NCI-H226 (cell line): ENCODE data around the gene ALDH7A1.
A peak's percentile ranks its signal among the peaks of the same experiment; 100 is the strongest.
"Not testable (repeated sequence)": the region's sequence is repeated elsewhere in the genome, so short reads cannot be mapped to it uniquely, and the experiment has no call there.

Source experiments
- DNase-seq: peaks from one replicate; pipeline ENCODE4 v3.0.0-alpha.2; 2015

The ALDH7A1 gene

DNA sequence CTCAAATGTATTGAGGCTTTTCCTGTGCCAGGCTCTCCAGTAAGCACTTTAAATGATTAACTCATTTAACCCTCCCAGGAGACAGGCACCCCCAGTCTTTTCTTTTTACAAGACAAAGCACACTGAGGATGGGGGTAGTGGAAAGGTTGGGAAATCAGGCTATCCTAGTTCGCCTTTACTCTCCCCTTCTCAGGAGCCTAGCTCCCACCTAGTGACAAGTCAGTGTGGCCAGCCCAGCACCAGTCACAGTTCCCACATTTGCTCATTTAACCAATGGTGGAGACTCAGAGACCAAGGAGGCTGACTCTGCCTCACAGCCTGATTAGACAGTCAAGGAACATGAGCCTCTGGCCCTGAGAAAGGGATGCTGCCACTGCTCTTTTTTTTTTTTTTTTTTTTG lies 3.5 kb downstream of the ALDH7A1 start:
- DNase-seq: no peak

DNA sequence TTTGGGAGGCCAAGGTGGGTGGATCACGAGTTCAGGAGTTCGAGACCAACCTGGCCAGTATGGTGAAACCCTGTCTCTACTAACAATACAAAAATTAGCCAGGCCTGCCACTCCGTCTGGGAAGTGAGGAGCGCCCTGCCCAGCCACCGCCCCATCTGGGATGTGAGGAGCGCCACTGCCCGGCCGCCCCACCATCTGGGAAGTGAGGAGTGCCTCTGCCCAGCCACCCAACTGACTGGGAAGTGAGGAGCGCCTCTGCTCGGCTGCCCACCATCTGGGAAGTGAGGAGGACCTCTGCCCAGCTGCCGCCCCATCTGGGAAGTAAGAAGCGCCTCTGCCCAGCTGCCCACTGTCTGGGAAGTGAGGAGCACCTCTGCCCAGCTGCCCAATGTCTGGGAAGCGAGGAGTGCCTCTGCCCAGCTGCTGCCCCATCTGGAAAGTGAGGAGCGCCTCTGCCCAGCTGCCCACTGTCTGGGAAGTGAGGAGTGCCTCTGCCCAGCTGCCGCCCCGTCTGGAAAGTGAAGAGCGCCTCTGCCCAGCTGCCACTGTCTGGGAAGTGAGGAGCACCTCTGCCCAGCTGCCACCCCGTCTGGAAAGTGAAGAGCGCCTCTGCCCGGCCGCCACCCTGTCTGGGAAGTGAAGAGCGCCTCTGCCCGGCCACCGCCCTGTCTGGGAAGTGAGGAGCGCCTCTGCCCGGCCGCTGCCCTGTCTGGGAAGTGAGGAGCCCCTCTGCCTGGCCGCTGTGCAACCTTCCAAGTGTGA lies 5.3 kb downstream of the ALDH7A1 start:
- no peak for DNase-seq

DNA sequence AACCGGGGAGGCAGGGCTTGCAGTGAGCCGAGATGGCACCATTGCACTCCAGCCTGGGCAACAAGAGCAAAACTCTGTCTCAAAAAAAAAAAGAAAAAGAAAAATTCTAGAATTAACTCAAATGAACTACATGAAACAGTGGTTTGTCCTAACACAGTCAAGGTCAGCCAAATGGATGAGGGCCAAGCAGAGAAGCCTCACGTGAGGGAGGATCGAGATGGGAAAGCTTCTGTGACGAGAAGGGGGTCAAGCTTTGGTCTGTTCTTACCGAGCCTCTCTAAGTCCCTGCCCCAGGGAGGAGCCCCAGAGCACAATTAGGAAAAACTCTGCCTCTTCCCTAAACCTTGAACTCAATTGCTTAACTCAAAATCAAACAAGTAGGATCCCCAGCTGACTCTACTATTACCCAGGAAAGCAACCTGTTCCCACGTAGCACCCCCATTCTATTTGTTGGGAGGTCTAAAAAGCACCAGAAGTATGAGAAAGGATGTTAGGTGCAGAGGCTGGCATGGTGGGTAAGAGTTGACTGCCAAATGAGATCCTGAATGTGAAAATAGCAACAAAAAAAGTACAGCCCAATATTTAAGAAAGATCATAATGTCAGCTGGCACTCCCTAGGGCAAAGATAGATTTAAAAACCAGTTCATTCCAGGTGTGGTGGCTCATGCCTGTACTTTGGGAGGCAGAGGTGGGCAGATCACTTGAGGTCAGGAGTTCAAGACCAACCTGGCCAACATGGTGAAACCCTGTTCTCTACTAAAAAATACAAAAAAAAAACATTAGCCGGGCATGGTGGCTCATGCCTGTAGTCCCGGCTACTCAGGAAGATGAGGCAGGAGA lies 7.2 kb downstream of the ALDH7A1 start:
- DNase-seq: no peak

DNA sequence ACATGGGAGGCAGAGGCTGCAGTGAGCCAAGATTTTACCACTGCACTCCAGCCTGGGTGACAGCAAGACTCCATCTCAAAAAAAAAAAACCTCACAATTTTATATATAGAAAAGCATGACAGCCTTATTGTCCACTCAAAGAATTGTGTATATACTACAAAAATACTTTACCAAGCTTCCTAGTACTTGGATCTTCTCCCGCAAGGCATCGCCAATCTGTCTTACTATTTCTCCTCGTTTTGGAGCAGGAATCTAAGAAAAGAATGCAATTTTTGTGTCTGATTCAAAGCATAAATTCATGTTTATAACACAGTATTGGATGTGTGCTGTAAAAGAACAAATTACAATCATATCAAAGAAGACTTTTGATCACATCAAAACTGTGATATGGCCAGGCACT lies 11.3 kb downstream of the ALDH7A1 start:
- no peak for DNase-seq

DNA sequence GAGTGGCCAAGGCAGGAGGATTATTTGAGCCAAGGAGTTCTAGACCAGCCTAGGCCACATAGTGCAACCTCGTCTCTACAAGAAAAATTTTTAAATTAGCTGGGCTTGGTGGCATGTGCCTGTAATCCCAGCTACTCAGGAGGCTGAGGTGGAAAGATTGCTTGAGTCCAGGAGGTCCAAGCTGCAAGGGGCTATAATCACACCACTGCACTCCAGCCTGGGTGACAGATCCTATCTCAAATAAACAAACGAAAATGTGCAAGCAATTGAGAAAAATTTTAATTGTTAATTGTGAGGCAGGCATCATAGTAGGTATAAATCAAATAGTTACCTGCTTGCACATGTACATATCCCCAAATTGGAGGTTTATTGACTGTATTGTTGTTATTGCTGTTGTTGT lies 15.3 kb downstream of the ALDH7A1 start:
- DNase-seq: no peak

DNA sequence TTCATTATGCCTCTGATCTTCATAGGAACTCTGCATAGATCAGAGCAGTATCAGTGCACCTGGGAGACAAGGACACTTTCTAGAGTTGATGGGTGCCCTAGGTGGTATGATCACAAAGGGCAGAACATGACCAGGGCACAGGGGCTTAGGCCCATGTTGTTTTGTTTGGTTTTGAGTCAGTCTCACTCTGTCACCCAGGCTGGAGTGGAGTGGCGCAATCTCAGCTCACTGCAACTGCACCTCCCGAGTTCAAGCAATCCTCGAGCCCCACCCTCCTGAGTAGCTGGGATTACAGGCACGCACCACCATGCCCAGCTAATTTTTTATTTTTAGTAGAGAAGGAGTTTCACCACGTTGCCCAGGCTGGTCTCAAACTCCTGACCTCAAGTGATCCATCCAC lies 17.6 kb downstream of the ALDH7A1 start:
- no peak for DNase-seq

DNA sequence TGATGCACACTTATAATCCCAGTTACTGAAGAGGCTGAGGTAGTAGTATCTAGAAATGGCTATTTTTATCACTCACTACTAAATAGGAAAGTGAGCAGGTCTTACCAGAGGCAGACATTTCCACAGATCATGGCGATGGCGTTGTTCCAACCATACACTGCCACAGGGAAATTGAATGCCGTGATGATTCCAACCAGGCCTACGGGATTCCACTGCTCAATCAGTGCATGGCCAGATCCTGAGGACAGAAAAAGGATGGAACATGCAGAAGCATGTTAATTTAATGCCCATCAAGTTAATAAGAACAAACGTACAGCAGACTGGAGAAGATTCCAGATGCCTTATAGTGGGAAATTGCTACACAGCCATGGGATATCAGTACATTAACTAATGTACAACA lies 18.0 kb downstream of the ALDH7A1 start:
- DNase-seq: no peak

DNA sequence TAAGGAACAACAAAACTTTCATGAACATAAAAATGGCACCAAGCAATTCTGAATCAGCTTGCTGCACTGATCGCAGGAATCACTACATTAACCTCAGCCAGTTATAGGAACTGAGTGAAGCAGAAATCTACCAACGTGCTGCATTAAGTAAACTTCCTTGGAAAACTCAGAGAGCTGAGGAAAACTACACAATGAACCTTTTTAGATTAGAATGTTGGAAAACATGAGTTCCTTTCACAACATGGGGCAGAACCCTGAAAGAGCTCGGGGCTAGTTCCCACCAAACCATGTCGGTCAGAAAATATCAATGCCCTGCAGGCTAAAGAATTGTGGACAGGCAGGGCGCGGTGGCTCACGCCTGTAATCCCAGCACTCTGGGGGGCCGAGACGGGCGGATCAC lies 19.4 kb downstream of the ALDH7A1 start:
- no peak for DNase-seq

DNA sequence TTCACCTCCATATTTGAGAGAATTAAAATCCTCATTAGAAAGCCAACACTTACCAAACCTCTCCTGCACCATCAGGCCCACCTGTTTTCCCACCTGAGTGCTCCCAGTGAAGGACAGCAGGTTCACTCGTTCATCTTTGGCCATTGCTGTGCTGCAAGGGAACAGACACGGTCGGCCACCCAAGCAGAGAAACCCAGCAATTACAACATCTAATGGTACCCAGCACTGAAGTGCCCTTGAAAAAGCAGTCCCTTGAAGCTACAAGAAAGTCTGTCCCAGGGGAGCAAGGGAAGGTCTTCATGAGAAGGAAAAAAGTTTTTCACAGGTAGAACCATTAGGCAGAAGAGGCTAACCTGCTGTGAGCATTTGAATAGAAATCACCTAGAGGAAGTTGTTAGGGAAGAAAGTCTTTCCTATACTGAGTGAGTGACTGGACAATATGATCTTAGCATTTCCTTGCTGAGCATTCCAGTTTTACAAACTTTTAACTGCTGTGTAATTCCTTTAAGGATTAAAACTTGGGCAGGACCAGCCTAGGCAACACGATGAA lies 26.7 kb downstream of the ALDH7A1 start:
- no peak for DNase-seq

DNA sequence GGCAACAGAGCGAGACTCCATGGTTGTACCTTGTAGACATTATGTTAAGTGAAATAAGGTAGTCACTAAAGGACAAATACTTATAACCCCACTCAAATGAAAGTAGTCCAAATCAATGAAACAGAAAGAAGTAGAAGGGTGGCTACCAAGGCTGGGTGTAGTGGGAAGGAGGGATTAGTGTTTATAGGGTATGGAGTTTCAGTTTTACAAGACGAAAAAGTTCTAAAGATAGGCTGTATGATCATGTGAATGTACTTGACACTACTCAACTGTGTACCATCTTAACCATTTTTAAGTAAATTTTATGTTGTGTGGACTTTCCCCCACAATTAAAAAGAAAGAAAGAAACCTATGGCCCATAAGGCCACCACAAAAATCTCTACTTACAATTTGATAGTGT lies 32.2 kb downstream of the ALDH7A1 start:
- no peak for DNase-seq

DNA sequence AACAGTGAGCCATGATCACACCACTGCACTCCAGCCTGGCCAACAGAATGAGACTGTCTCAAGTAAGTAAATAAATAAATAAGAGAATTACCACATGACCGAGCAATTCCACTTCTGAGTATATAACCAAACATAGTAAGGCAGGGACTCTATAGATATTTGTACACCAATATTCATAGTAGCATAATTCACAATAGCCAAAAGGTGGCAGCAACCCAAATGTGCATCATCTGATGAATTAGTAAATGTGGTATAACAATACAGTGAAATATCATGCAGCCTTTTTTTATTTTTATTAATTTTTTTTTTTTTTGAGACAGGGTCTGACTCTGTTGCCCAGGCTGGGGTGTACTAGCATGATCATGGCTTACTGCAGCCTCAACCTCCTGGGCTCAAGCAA lies 33.1 kb downstream of the ALDH7A1 start:
- no peak for DNase-seq

DNA sequence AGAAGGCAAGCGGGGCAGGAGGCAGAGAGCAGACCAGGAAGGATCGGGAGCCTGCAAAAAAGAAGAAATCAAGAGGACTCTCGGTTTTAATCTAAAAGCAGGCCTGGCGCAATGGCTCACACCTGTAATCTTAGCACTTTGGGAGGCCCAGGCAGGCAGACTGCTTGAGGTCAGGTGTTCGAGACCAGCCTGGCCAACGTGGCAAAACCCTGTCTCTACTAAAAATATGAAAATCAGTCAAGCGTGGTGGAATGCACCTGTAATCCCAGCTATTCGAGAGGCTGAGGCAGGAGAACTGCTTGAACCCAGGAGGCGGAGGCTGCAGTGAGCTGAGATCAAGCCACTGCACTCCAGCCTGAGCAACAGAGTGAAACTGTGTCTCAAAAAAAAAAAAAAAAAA lies 39.9 kb downstream of the ALDH7A1 start:
- not testable (repeated sequence) for DNase-seq

DNA sequence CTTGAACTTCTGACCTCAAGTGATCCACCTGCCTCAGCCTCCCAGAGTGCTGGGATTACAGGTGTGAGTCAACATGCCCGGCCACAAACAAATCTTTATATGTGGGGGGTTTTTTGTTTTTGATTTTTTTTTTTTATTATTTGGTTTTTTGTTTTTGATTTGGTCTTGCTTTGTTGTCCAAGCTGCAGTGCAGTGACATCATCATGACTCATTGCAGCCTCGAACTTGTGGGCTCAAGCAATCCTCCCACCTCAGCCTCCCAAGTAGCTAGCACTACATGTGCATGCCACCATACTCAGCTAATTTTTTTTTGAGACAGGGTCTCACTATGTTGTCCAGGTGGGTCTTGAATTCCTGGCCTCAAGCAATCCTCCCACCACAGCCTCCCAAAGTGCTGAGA lies 42.4 kb downstream of the ALDH7A1 start:
- no peak for DNase-seq

DNA sequence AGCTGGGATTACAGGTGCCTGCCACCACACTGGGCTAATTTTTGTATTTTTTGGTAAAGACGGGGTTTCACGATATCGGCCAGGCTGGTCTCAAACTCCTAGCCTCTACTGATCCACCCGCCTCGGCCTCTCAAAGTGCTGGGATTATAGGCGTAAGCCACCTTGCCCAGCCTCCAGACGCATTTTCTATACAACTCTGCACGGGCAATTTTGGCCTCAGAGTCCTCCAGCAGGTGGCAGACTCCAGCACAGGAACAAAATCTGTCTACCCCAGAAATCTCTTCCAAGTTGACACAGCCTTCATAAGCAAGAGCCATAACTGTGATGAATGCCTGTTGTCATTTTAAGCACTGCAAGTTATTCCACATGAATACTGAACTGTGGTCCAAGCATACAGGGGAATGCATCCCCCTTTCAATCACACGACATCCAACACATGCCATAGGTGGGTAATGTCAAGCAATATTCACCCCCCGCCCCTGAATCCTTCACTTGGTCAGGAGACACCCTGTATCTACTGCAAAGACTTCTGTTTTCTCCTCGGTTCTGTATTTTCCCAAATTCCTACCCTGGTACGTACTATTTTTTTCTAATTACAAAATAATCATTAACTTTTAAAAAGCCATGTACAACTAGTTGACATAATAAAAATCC lies 50.8 kb downstream of the ALDH7A1 start:
- peak; percentile 34 for DNase-seq

DNA sequence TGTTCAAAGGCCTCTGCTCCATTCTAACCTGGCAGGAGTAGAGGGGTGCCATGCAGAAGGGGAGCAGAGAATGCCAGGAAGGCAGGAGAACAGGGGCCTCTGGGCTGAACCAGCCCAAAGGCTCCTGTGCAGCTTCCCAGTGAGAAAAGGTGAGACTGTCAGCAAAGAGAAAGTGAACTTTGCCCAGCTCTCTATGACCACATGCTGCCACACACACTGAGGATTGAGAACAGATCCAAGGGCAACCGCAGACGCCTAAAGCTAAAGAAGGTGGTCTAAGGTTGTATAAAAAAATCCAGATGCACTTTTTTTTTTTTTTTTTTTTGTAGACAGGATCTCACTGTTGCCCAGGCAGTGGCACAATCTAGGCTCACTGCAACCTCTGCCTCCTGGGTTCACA lies 51.4 kb downstream of the ALDH7A1 start:
- no peak for DNase-seq

DNA sequence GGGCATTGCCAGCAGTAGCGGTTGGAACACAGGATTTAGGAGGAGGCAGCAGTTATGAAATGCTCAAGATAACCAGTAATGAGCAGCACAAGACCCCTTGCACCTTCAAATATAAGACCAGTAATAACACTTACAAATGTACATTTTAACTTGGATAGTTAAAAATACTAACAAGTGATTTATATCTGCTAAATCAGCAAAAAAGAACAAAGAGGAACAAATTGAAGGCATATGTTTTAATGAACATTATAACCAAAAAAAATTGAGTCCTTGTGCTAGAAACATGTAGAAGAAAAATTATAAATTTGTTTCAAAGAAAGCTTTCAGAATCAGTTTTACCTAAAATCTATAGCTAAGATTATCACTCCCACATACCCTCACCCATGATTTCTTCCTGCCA lies 52.0 kb downstream of the ALDH7A1 start:
- no peak for DNase-seq

DNA sequence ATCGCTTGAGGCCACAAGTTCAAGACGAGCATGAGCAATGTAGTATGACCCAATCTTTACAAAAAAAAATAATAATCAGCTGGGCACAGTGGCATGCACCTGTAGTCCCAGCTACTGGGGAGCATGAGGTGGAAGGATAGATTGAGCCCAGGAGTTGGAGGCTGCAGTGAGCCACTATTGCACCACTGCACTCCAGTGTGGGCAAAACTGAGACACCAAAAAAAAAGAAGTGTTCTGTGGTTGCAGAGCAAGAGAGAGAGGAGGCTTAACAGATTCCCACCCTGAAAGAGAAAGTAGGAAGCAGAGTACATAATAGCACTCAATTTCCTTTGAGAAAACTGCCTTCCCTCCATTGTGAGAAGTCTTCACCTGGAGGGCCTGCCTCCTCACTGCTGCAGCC lies 52.6 kb downstream of the ALDH7A1 start:
- DNase-seq: no peak

DNA sequence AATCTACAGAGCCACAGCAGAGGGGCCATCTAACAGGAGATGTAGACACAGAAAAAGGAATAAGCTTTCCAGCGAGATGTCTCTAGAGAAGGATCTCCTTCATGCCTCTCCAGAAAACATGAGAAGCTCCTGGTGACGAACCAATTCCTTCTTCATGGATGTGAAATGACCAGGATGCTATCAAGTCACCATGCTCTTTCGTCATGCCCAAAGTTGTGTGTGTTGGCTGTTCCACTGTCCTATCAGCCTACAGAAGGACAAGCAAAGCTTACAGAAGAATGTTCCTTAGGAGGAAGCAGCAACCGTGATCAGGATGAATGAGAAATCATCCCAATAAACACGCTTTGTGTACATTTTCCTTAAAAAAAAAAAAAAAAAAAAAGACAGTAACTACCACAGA lies 54.4 kb downstream of the ALDH7A1 start:
- no peak for DNase-seq

DNA sequence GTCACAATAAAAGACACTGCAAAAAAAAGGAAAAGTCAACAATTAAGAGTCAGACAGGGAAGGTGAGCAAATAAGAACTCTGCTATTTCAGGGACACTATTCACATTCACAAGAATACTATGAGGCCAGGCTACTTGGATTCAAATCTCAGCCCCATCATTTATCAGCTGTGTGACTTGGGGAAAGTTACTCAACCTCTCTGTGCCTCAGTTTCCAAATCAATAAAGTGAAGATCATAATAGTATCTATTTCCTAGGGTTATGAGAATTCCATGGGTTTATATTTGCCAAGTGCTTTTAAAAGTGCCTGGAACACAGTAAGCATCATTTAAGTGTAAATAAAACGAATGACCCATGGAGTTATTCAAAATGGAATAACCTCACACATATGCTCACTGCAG lies 56.4 kb downstream of the ALDH7A1 start:
- DNase-seq: no peak

DNA sequence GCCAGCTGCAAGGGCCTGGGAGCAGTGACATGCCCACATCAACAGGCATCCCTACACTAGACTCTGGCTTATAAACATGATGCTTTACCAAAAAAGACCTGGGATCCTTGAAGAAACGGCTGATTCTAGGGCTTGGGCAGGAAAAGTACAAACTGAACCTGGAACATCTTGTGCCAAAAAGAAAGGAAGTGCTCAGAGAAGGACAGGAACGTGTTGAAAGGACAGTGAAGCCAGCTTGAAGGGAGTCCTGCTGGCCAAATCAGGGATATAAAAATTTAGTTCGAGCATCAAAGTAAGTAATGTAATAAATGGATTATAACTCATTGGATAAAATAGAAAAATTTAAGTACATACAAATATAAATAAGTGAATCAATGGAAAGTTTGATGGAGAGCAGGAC lies 58.1 kb downstream of the ALDH7A1 start:
- no peak for DNase-seq

DNA sequence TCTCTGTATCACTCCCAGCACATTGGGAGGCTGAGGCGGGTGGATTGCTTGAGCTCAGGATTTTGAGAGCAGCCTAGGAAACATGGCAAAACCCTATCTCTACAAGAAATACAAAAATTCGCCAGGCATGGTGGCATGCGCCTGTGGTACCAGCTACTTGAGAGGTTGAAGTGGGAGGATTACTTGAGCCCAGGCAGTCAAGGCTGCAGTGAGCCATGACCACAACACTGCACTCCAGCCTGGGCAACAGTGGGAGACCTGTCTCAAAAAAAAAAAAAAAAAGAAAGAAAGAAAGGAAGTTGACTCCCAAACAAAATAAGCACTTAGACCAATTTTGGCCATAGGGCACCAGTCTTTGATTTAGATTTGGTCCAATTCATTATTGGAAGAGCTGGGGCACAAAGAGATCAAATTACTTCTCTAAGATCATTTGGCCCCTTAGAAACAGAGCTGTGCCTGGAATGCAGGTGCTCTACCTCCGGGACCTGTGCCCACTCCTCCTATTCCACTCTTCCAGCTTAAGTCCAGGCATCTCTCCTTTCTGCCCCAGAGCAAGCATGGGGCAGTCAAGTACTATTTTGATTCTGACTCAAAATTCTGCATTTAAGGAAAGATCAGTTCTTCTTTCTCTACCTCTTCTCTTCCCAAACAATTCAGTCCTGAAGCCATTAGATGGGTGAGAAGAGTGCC lies 59.0 kb downstream of the ALDH7A1 start:
- DNase-seq: no peak

DNA sequence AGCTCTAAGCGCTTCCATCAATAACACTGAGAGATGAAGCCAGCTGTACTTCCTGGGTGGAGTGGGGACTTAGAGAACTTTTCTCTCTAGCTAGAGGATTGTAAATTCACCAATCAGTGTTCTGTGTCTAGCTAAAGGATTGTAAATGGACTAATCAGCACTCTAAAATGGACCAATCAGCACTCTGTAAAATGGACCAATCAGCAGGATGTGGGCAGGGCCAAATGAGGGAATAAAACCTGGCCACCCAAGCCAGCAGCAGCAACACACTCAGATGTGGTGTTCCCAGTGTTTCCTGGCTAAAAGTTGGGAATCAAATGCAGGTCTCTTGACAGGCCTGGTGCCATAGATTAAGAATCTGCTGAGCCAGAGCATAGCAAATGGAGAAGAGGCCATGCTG lies 60.5 kb downstream of the ALDH7A1 start:
- DNase-seq: no peak

DNA sequence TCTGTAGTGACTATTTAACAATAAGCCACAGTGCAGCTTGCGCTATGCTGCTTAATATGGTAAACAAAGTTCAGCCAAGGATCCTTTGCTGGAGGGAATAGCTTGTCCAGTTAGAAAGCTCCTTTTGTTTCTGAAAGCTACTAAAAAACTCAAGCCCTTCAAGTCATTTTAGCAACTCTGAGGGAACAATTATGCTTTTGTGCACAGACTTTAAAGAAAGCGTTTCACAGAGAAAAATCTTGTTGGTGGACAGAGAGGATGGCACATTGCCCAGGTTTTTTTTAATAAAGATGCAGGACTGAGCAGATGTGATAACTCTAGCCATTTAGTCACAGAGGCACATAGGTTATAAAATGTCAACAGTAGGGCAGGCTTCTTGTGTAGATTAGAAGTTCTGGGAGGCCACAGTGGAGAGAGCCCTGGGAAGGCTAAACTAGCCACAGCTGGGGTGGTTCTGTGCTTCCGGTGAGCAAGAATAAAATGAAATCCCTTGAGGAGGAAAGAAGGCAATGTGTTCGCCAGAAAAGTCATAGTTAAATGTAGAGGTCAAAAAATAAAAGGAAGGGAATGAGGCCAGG lies 63.4 kb downstream of the ALDH7A1 start:
- no peak for DNase-seq
